Fibroblast of the aortic adventitia (primary cell): Measurements from ENCODE around the gene SDHAF4. TPM values are rescaled to one million over a fixed set of nuclear protein-coding genes. Genes with fewer than 3 reads are reported as not detected.

Experiments
- DNase-seq: peaks from one replicate; pipeline ENCODE4 v3.0.0-alpha.2; 2010; ENCODE audit warnings: low read depth
- H3K4me3 ChIP-seq: 2 replicates; pipeline ENCODE4 v1.5.1; 2011; ENCODE audit warnings: low read depth, mild to moderate bottlenecking, control low read depth, low read length, moderate library complexity
- total RNA-seq: library from RNA; depleted of rRNA; stranded (reverse); fragments of >200 nt; gene quantifications from 2 replicates; pipeline ENCODE4 v1.2.3, GENCODE V29; 2012; ENCODE audit warnings: low replicate concordance
- TF ChIP-seq, protein P1 (sequence below): IDR thresholded peaks from 2 replicates; pipeline ENCODE4 v1.5.1; 2011; ENCODE audit warnings: mild to moderate bottlenecking, low read length, control low read depth, inconsistent platforms; ENCODE audit not compliant: insufficient read depth

SDHAF4 gene
- total RNA-seq, 1 donor, result 8.0 TPM

DNA sequence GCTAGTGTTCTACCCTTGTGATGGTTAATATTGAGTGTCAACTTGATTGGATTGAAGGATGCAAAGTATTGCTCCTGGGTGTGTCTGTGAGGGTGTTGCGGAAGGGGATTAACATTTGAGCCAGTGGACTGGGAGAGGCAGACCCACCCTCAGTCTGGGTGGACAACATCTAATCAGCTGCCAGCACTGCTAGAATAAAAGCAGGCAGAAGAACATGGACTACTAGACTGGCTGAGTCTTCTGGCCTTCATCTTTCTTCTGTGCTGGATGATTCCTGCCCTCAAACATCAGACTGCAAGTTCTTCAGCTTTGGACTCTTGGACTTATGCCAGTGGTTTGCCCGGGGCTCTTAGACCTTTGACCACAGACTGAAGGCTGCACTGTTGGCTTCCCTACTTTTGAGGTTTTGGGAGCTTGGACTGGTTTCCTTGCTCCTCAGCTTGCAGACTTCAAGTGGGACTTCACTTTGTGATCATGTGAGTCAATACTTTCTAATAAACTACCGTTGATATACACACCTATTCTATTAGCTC is 50.1 kb downstream of the SDHAF4 start:
- DNase-seq, result no peak
- no peak overlapping the region for H3K4me3 ChIP-seq
- TF ChIP-seq, protein P1, sequence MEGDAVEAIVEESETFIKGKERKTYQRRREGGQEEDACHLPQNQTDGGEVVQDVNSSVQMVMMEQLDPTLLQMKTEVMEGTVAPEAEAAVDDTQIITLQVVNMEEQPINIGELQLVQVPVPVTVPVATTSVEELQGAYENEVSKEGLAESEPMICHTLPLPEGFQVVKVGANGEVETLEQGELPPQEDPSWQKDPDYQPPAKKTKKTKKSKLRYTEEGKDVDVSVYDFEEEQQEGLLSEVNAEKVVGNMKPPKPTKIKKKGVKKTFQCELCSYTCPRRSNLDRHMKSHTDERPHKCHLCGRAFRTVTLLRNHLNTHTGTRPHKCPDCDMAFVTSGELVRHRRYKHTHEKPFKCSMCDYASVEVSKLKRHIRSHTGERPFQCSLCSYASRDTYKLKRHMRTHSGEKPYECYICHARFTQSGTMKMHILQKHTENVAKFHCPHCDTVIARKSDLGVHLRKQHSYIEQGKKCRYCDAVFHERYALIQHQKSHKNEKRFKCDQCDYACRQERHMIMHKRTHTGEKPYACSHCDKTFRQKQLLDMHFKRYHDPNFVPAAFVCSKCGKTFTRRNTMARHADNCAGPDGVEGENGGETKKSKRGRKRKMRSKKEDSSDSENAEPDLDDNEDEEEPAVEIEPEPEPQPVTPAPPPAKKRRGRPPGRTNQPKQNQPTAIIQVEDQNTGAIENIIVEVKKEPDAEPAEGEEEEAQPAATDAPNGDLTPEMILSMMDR, result no peak

DNA sequence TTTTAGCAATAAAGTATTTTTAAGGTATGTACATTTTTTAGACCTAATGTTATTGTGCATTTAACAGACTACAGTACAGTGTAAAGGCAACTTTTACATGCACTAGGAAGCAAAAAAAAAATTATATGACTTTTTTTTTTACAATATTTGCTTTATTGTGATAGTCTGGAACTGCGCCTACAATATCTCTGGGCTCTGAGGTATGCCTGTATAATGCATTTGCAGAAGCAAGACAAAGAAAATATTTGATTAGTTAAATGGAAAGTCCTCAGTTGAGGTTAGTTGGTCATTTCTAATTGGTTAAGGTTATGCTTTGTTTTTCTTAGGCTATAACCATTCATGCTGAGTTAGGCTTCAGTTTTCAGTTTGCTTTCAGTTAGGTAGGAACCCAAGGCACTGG is 54.0 kb downstream of the SDHAF4 start:
- TF ChIP-seq, protein P1, result no peak
- DNase-seq, result no peak
- no peak overlapping the region for H3K4me3 ChIP-seq

- peak; percentile 8 for DNase-seq
- TF ChIP-seq, protein P1, result no peak
- no peak overlapping the region for H3K4me3 ChIP-seq
These were observed 55.7 kb downstream of the SDHAF4 start for GRCh38 chr6:70622461-70622860.

GRCh38 chr6:70625436-70625835 is 58.7 kb downstream of the SDHAF4 start:
- no peak for DNase-seq
- H3K4me3 ChIP-seq, result no peak overlapping the region
- TF ChIP-seq, protein P1, result no peak

- H3K4me3 ChIP-seq, result no peak overlapping the region
- DNase-seq, result no peak
- TF ChIP-seq, protein P1, result no peak
These were observed 60.9 kb downstream of the SDHAF4 start for GRCh38 chr6:70627500-70628254.

DNA sequence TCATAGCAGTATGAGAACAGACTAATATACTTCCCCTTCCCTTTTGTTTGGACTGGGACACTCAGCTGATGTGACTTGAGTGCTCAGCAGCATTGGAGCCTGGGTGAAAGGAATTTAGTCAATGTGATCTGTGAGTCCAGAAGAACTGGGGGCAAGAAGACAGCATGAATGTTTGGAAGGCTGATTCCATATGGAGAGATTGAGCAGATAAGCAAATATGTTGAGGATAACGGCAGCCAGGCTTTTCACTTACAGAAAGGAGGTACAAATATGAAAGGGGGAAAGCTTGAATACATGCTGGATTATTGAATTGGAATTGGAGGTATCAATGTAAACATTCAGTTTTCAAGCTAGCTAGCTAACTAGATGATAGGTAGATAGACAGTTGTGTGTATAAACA is 63.2 kb downstream of the SDHAF4 start:
- no peak for DNase-seq
- H3K4me3 ChIP-seq, result no peak overlapping the region
- TF ChIP-seq, protein P1, result no peak
